Loucy (cell line): ENCODE results near the gene CHDH.

ENCODE experiments used
- H2AFZ ChIP-seq: fragments of 200-600 bp; sonication (generic); 2 replicates; pipeline ENCODE4 v1.6.0; 2016; ENCODE audit warnings: antibody characterized with exemption, mild to moderate bottlenecking, low read length, moderate library complexity
- H3F3A ChIP-seq: fragments of 200-600 bp; 2 replicates; pipeline ENCODE4 v1.6.0; 2016; ENCODE audit warnings: antibody characterized with exemption, low read depth, mild to moderate bottlenecking
- H3K27me3 ChIP-seq: fragments of 200-600 bp; sonication (generic); 2 replicates; pipeline ENCODE4 v1.6.1; 2014; ENCODE audit warnings: low read length, mild to moderate bottlenecking; ENCODE audit not compliant: insufficient read depth, poor library complexity, severe bottlenecking
- H3K36me3 ChIP-seq: fragments of 200-600 bp; sonication (generic); 2 replicates; pipeline ENCODE4 v1.6.1; 2016; ENCODE audit warnings: low read length; ENCODE audit not compliant: insufficient read depth
- H3K4me1 ChIP-seq: fragments of 200-600 bp; sonication (generic); 2 replicates; pipeline ENCODE4 v1.5.1; 2014; ENCODE audit warnings: low read length, mild to moderate bottlenecking; ENCODE audit not compliant: insufficient read depth, poor library complexity, severe bottlenecking
- H3K4me2 ChIP-seq: fragments of 200-600 bp; sonication (generic); 2 replicates; pipeline ENCODE4 v1.6.0; 2014; ENCODE audit warnings: antibody characterized with exemption, low read length, low read depth, mild to moderate bottlenecking; ENCODE audit not compliant: poor library complexity, severe bottlenecking
- H3K4me3 ChIP-seq: fragments of 200-600 bp; sonication (generic); 2 replicates; pipeline ENCODE4 v1.5.1; 2014; ENCODE audit warnings: low read length, mild to moderate bottlenecking, mixed read lengths; ENCODE audit not compliant: poor library complexity, severe bottlenecking
- H3K79me2 ChIP-seq: fragments of 200-600 bp; sonication (generic); 2 replicates; pipeline ENCODE4 v1.6.1; 2014; ENCODE audit warnings: low read length; ENCODE audit not compliant: insufficient read depth
- H3K9ac ChIP-seq: fragments of 200-600 bp; sonication (generic); 2 replicates; pipeline ENCODE4 v1.6.0; 2014; ENCODE audit warnings: mild to moderate bottlenecking, low read depth, low read length, moderate library complexity; ENCODE audit not compliant: poor library complexity, severe bottlenecking
- H3K9me2 ChIP-seq: fragments of 200-600 bp; sonication (generic); replicated peaks from 2 replicates; pipeline ENCODE4 v1.6.1; 2016; ENCODE audit warnings: low read depth, low read length, mixed read lengths
- H3K9me3 ChIP-seq: fragments of 200-600 bp; sonication (generic); 2 replicates; pipeline ENCODE4 v1.6.1; 2014; ENCODE audit warnings: mild to moderate bottlenecking, antibody characterized with exemption, low read length, low read depth; ENCODE audit not compliant: insufficient read depth
- H4K20me1 ChIP-seq: fragments of 200-600 bp; sonication (generic); 2 replicates; pipeline ENCODE4 v1.6.0; 2014; ENCODE audit warnings: antibody characterized with exemption, low read length, mild to moderate bottlenecking; ENCODE audit not compliant: insufficient read depth, poor library complexity, severe bottlenecking
- CTCF ChIP-seq: fragments of 200-600 bp; sonication (generic); conservative IDR thresholded peaks from 2 replicates; pipeline ENCODE4 v1.5.1; 2014; ENCODE audit warnings: mild to moderate bottlenecking, antibody characterized with exemption, low read length
- EZH2phosphoT487 ChIP-seq: fragments of 200-600 bp; IDR thresholded peaks from 2 replicates; pipeline ENCODE4 v1.6.1; 2018; ENCODE audit warnings: antibody characterized with exemption, mild to moderate bottlenecking, moderate library complexity, borderline replicate concordance

CHDH gene

DNA sequence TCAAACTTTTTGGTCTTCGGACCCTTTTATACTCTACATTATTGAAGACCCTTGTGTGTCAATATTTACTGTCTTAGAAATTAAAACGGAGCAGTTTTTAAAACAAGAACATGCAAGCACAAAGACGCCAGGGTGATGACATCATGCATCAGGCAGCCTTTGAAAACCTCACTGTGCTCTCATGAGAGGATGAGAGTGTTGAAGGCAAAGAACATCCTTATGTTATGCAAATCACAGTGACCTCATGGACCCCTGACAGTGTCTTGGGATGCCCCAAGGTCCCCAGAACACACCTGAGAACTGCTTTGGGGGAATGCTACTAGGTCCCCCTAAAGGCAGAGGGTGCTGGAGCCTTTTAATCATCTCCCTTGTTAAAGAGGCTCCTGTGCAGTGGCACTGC lies 51.6 kb downstream of the CHDH start:
- TF ChIP-seq EZH2phosphoT487: no peak
- no peak for TF ChIP-seq CTCF
- Histone ChIP-seq H4K20me1 (no peaks in the 10 kb centered on the region), H3K79me2 (no peaks in the 10 kb centered on the region), H3K4me1 (no peaks in the 10 kb centered on the region), H3K4me3 (no peak overlapping the region), H3F3A (no peaks in the 10 kb centered on the region), H3K4me2 (no peak overlapping the region), H3K9me3 (no peaks in the 10 kb centered on the region), H3K27me3 (no peaks in the 10 kb centered on the region), H3K9ac (no peak overlapping the region), H3K36me3 (no peaks in the 10 kb centered on the region), H2AFZ (no peak overlapping the region), H3K9me2 (no peaks in the 10 kb centered on the region)

DNA sequence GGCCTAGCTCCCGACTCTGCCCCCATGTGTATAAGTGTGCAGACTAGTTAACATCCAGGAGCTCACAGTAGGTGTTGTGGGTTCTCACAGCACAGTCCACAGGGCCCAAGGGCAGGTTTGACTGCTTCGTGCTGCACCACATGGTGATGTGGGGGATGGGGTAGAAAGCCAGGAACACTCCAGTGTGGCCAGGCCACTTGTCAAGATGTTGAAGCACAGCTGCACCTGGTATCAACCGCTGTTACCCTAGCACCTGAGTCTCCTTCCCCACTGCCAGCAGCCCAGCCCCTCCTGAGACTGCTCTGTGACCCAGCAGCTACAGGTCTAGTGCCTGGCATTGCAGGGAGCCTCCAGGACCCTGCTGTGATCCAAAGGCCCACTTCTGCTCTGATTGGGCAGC lies 53.4 kb downstream of the CHDH start:
- no peaks in the 10 kb centered on the region for H3K9me3 ChIP-seq
- no peaks in the 10 kb centered on the region for H3K36me3 ChIP-seq
- no peak overlapping the region for H3K4me2 ChIP-seq
- no peaks in the 10 kb centered on the region for H3K4me1 ChIP-seq
- H3K79me2 ChIP-seq: no peaks in the 10 kb centered on the region
- H3K27me3 ChIP-seq: no peaks in the 10 kb centered on the region
- H3K9ac ChIP-seq: no peak overlapping the region
- no peaks in the 10 kb centered on the region for H3K9me2 ChIP-seq
- TF ChIP-seq CTCF: no peak
- no peak for TF ChIP-seq EZH2phosphoT487
- H3F3A ChIP-seq: no peaks in the 10 kb centered on the region
- H4K20me1 ChIP-seq: no peaks in the 10 kb centered on the region
- no peak overlapping the region for H2AFZ ChIP-seq
- H3K4me3 ChIP-seq: no peak overlapping the region

GRCh38 chr3:53791317-53791716 lies 54.9 kb downstream of the CHDH start:
- no peak overlapping the region for H3K4me3 ChIP-seq
- no peak overlapping the region for H3K4me2 ChIP-seq
- no peak overlapping the region for H2AFZ ChIP-seq
- TF ChIP-seq EZH2phosphoT487 (no peak), CTCF (no peak)
- H3K9me3 ChIP-seq: no peaks in the 10 kb centered on the region
- no peaks in the 10 kb centered on the region for H3F3A ChIP-seq
- no peaks in the 10 kb centered on the region for H3K79me2 ChIP-seq
- no peaks in the 10 kb centered on the region for H3K36me3 ChIP-seq
- H3K4me1 ChIP-seq: no peaks in the 10 kb centered on the region
- no peaks in the 10 kb centered on the region for H3K27me3 ChIP-seq
- H4K20me1 ChIP-seq: no peaks in the 10 kb centered on the region
- no peak overlapping the region for H3K9ac ChIP-seq
- no peaks in the 10 kb centered on the region for H3K9me2 ChIP-seq
